ENCODE results near the gene SIK2. TPM values are rescaled to one million over a fixed set of nuclear protein-coding genes. Genes with fewer than 3 reads are reported as not detected.

Gene SIK2
- total and polyA plus RNA-seq, 2 donors (not counting 3 experiments of a cell fraction or from before 2014, with no cell fraction given), result 14.6 to 17.1 TPM

- DNase-seq (ENCODE audit: low read depth, low spot score) (no peak), FAIRE-seq (no peak)
- H2AFZ ChIP-seq (ENCODE audit: low read depth, low read length), result no peak overlapping the region
- H3K27me3 ChIP-seq (ENCODE audit: control insufficient read depth in 2 of 2, insufficient read depth in 2 of 2, low read length in 2 of 2), result no peaks in the 10 kb centered on the region
- no peak for TF ChIP-seq EZH2 (IDR thresholded peaks at IDR 0.05; ENCODE audit: borderline replicate concordance, low read depth, low read length, severe bottlenecking)
- TF ChIP-seq CTCF (IDR thresholded peaks at IDR 0.05; ENCODE audit: extremely low read depth in 1 of 2, insufficient read depth in 1 of 2, low read depth in 1 of 2, low read length in 2 of 2), result no peak
- no peak for TF ChIP-seq POLR2A (IDR thresholded peaks at IDR 0.05; ENCODE audit: low read depth, low read length)
- TF ChIP-seq GATA2 (IDR thresholded peaks at IDR 0.05; ENCODE audit: insufficient read depth, insufficient read length, low read depth, low read length), result no peak
- no peak for TF ChIP-seq POLR2AphosphoS5 (IDR thresholded peaks at IDR 0.05; ENCODE audit: insufficient read depth, low read depth, low read length)
- TF ChIP-seq JUN (IDR thresholded peaks at IDR 0.05; ENCODE audit: borderline replicate concordance, insufficient read depth, insufficient read length, low read depth), result no peak
- TF ChIP-seq MYC (IDR thresholded peaks at IDR 0.05; ENCODE audit: low read depth, low read length), result no peak
- TF ChIP-seq MAX (IDR thresholded peaks at IDR 0.05; ENCODE audit: insufficient read depth, insufficient read length), result no peak
- TF ChIP-seq FOS (IDR thresholded peaks at IDR 0.05; ENCODE audit: borderline replicate concordance, insufficient read depth, low read length), result no peak
- ChIA-PET POLR2A (no interaction called here), CTCF (no interaction called here)
- no peaks in the 10 kb centered on the region for H4K20me1 ChIP-seq (replicated peaks; ENCODE audit: control insufficient read depth, extremely low read depth, insufficient read depth, low read length)
- H3K4me1 ChIP-seq (ENCODE audit: control insufficient read depth, extremely low read depth, insufficient read depth, low read length), result peaks cover 5% of the 10 kb centered on the region
- H3K9me3 ChIP-seq (replicated peaks; ENCODE audit: control insufficient read depth, insufficient read depth, low read length), result no peaks in the 10 kb centered on the region
- H3K27ac ChIP-seq (ENCODE audit: insufficient read depth, low read depth, low read length), result no peak overlapping the region
- intact Hi-C loops (cut with micrococcal nuclease) (no loop called here), dilution Hi-C loops (cut with MboI; ENCODE audit: extremely low pct_ligation_motif_present, low sequenced_read_pairs) (no loop called here)
- H3K4me2 ChIP-seq (ENCODE audit: insufficient read depth, low read length), result no peak overlapping the region
- no peak overlapping the region for H3K4me3 ChIP-seq (replicated peaks in 1 of 3; ENCODE audit: insufficient read depth in 1 of 3, low read depth in 1 of 3, low read length in 3 of 3)
- H3K36me3 ChIP-seq (ENCODE audit: control insufficient read depth in 2 of 2, extremely low read depth in 1 of 2, insufficient read depth in 2 of 2, low read length in 2 of 2), result no peaks in the 10 kb centered on the region
- H3K79me2 ChIP-seq (ENCODE audit: control insufficient read depth, insufficient read depth, low read length), result no peaks in the 10 kb centered on the region
- no TSS peak for BruUV-seq (replicated peaks)
- no peaks in the 10 kb centered on the region for H3K9me1 ChIP-seq (replicated peaks; ENCODE audit: control insufficient read depth, extremely low read depth, insufficient read depth, low read length)
- H3K9ac ChIP-seq (replicated peaks; ENCODE audit: extremely low read depth, insufficient read depth, low read length), result no peak overlapping the region
Observed at GRCh38 chr11:111575740-111576139, 26.5 kb upstream of the SIK2 start.
